Colonic mucosa (tissue), 4 donors: Measurements from ENCODE around the gene UNC50. TPM values are rescaled to one million over a fixed set of nuclear protein-coding genes. Genes with fewer than 3 reads are reported as not detected.

ENCODE experiments used
- DNase-seq: peaks from one replicate; pipeline ENCODE4 v3.0.0-alpha.2; 2020
- H3K27ac ChIP-seq: fragments of 200-600 bp; one replicate; pipeline ENCODE4 v1.8.0; 2021
- H3K27me3 ChIP-seq: fragments of 200-600 bp; one replicate; pipeline ENCODE4 v1.8.0; 2021
- H3K36me3 ChIP-seq: fragments of 200-600 bp; one replicate; pipeline ENCODE4 v1.8.0; 2021
- H3K4me1 ChIP-seq: fragments of 200-600 bp; one replicate; pipeline ENCODE4 v1.8.0; 2021; ENCODE audit warnings: mild to moderate bottlenecking
- H3K4me3 ChIP-seq: fragments of 200-600 bp; one replicate; pipeline ENCODE4 v1.8.0; 2021
- H3K9ac ChIP-seq, 2 donors: one replicate each; pipeline ENCODE4 v1.7.0; 2013; ENCODE audit warnings: control low read depth in 2 of 2, low read depth in 2 of 2, low read length in 2 of 2
- H3K9me3 ChIP-seq: fragments of 200-600 bp; one replicate; pipeline ENCODE4 v1.8.0; 2021
- CTCF ChIP-seq: fragments of 200-600 bp; IDR thresholded peaks from one replicate; pipeline ENCODE4 v1.8.0; 2022; ENCODE audit warnings: antibody characterized with exemption, mild to moderate bottlenecking
- intact Hi-C: fragments of 100-400 bp; cut with DNase I; formaldehyde crosslinking; loops from one replicate; pipeline ENCODE4 v1.14.1; 2022
- total RNA-seq, 2 donors: library from RNA; stranded (reverse); fragmentation: NEBNext Ultra II Directional in 1 of 2; extraction: Animal tissue kit (Norgen Biotek cat#: 25700) in 1 of 2; gene quantifications; one replicate each; pipeline ENCODE4 v1.2.1, GENCODE V29; 2021
- donor health status: healthy.
- donor health status: DM: no; HTN: no; CAD: no.
- donor health status: DM: no; HTN: no; CAD: no.

UNC50 gene
- total RNA-seq, 2 donors from 2014 or later, result 29.9 to 30.8 TPM

GRCh38 chr2:98577313-98577712 lies 31.1 kb upstream of the UNC50 start:
- Histone ChIP-seq H3K27ac (no peak overlapping the region), H3K9me3 (no peaks in the 10 kb centered on the region), H3K9ac (no peak overlapping the region), H3K4me3 (no peak overlapping the region), H3K36me3 (no peaks in the 10 kb centered on the region), H3K4me1 (no peaks in the 10 kb centered on the region), H3K27me3 (no peaks in the 10 kb centered on the region)
- intact Hi-C loops, result no loop called here
- no peak for TF ChIP-seq CTCF
- peak; percentile 13 for DNase-seq

GRCh38 chr2:98578231-98578630 lies 30.2 kb upstream of the UNC50 start:
- intact Hi-C loops, result no loop called here
- Histone ChIP-seq H3K4me3 (no peak overlapping the region), H3K36me3 (no peaks in the 10 kb centered on the region)

GRCh38 chr2:98579926-98580325 lies 28.5 kb upstream of the UNC50 start:
- Histone ChIP-seq H3K27ac (no peak overlapping the region), H3K4me1 (no peaks in the 10 kb centered on the region), H3K36me3 (no peaks in the 10 kb centered on the region), H3K4me3 (no peak overlapping the region), H3K27me3 (no peaks in the 10 kb centered on the region), H3K9ac (no peak overlapping the region), H3K9me3 (no peaks in the 10 kb centered on the region)
- no peak for DNase-seq
- TF ChIP-seq CTCF, result no peak
- intact Hi-C loops, result no loop called here

More at GRCh38 chr2:98578231-98578630, 30.2 kb upstream of the UNC50 start:
- Histone ChIP-seq H3K9ac (no peak overlapping the region), H3K9me3 (no peaks in the 10 kb centered on the region), H3K4me1 (no peaks in the 10 kb centered on the region), H3K27me3 (no peaks in the 10 kb centered on the region), H3K27ac (no peak overlapping the region)
- DNase-seq, result peak; percentile 2
- TF ChIP-seq CTCF, result no peak

GRCh38 chr2:98580656-98581284 lies 27.6 kb upstream of the UNC50 start:
- no peak for DNase-seq
- TF ChIP-seq CTCF, result no peak
- H3K27me3 ChIP-seq, result no peaks in the 10 kb centered on the region
- H3K36me3 ChIP-seq, result no peaks in the 10 kb centered on the region
- intact Hi-C loops, result no loop called here
- no peaks in the 10 kb centered on the region for H3K9me3 ChIP-seq
- no peaks in the 10 kb centered on the region for H3K4me1 ChIP-seq
- H3K4me3 ChIP-seq, result no peak overlapping the region
- H3K27ac ChIP-seq, result no peak overlapping the region
- H3K9ac ChIP-seq, result no peak overlapping the region

- no peak for TF ChIP-seq CTCF
- H3K4me1 ChIP-seq, result no peaks in the 10 kb centered on the region
- H3K27me3 ChIP-seq, result no peaks in the 10 kb centered on the region
- no peak overlapping the region for H3K4me3 ChIP-seq
- no peaks in the 10 kb centered on the region for H3K9me3 ChIP-seq
- no peaks in the 10 kb centered on the region for H3K36me3 ChIP-seq
- H3K27ac ChIP-seq, result no peak overlapping the region
- H3K9ac ChIP-seq, result no peak overlapping the region
- intact Hi-C loops, result no loop called here
- DNase-seq, result peak; percentile 6
These were observed 25.9 kb upstream of the UNC50 start for GRCh38 chr2:98582523-98582922.
